Cardiac fibroblast (primary cell): ENCODE measurements around the gene STAP1.
A peak's percentile ranks its signal among the peaks of the same experiment; 100 is the strongest.
"Not testable (repeated sequence)": the region's sequence is repeated elsewhere in the genome, so short reads cannot be mapped to it uniquely, and the experiment has no call there.

Experiments used
- DNase-seq, 2 donors: peaks; one replicate each; pipeline versions ENCODE4 v3.0.0 to v3.0.0-alpha.2; 2010; ENCODE audit warnings: low read depth in 2 of 2
- H3K4me3 ChIP-seq, 2 donors: replicated peaks in 1 of 2; 1 replicate in 1 of 2; 2 replicates in 1 of 2; pipeline ENCODE4 v1.5.1; 2011; ENCODE audit warnings: low read depth in 2 of 2, low read length in 2 of 2, mild to moderate bottlenecking in 2 of 2, moderate library complexity in 1 of 2
- CTCF ChIP-seq: IDR thresholded peaks from one replicate; pipeline ENCODE4 v1.5.1; 2011; ENCODE audit warnings: low read depth, mild to moderate bottlenecking, low read length, inconsistent platforms

The STAP1 gene

GRCh38 chr4:67546004-67546356 lies 12.5 kb upstream of the STAP1 start:
- no peak for TF ChIP-seq CTCF
- no peak for DNase-seq

GRCh38 chr4:67546971-67547370 lies 11.6 kb upstream of the STAP1 start:
- no peak for DNase-seq
- no peak overlapping the region for H3K4me3 ChIP-seq
- TF ChIP-seq CTCF: no peak

More at GRCh38 chr4:67546004-67546356, 12.5 kb upstream of the STAP1 start:
- H3K4me3 ChIP-seq: peak overlapping the region; percentile 68 to 89

GRCh38 chr4:67549123-67549522 lies 9.4 kb upstream of the STAP1 start:
- TF ChIP-seq CTCF: peak; percentile 12
- no peak overlapping the region for H3K4me3 ChIP-seq
- DNase-seq: peak; percentile 40 to 60

GRCh38 chr4:67550451-67550850 lies 8.1 kb upstream of the STAP1 start:
- TF ChIP-seq CTCF: no peak
- H3K4me3 ChIP-seq: no peak overlapping the region
- no peak for DNase-seq

- no peak for DNase-seq
- no peak for TF ChIP-seq CTCF
- no peak overlapping the region for H3K4me3 ChIP-seq
Observed at GRCh38 chr4:67550857-67551256, 7.7 kb upstream of the STAP1 start.

GRCh38 chr4:67552146-67552792 lies 6.3 kb upstream of the STAP1 start:
- H3K4me3 ChIP-seq, DNase-seq: not testable (repeated sequence)

- H3K4me3 ChIP-seq: no peak overlapping the region
- no peak for DNase-seq
- no peak for TF ChIP-seq CTCF
Observed at GRCh38 chr4:67554096-67554495, 4.4 kb upstream of the STAP1 start.
